ENCODE results near the gene ABCA1.
A peak's percentile ranks its signal among the peaks of the same experiment; 100 is the strongest.
"Not testable (repeated sequence)": the region's sequence is repeated elsewhere in the genome, so short reads cannot be mapped to it uniquely, and the experiment has no call there.

ABCA1 gene

GRCh38 chr9:104927216-104927911, 591 bp downstream of the ABCA1 start:
- H3K4me1 Mint-ChIP-seq (ENCODE audit: low read depth): peaks cover 27% of the 10 kb centered on the region
- H3K36me3 Mint-ChIP-seq: no peaks in the 10 kb centered on the region
- H3K9me3 Mint-ChIP-seq (ENCODE audit: low read depth): no peaks in the 10 kb centered on the region
- H3K27ac Mint-ChIP-seq: no peak overlapping the region
- peaks cover 3% of the 10 kb centered on the region for H3K27me3 Mint-ChIP-seq
- peak overlapping the region; percentile 92 for H3K4me3 Mint-ChIP-seq

- peaks cover 28% of the 10 kb centered on the region for H3K4me1 Mint-ChIP-seq (ENCODE audit: low read depth)
- peaks cover 2% of the 10 kb centered on the region for H3K27me3 Mint-ChIP-seq
- no peaks in the 10 kb centered on the region for H3K36me3 Mint-ChIP-seq
- no peak overlapping the region for H3K4me3 Mint-ChIP-seq
- no peaks in the 10 kb centered on the region for H3K9me3 Mint-ChIP-seq (ENCODE audit: low read depth)
- no peak overlapping the region for H3K27ac Mint-ChIP-seq
Measured at GRCh38 chr9:104923740-104924139, 4.2 kb downstream of the ABCA1 start.

- no peak overlapping the region for H3K4me3 Mint-ChIP-seq
- peaks cover 26% of the 10 kb centered on the region for H3K4me1 Mint-ChIP-seq (ENCODE audit: low read depth)
- no peaks in the 10 kb centered on the region for H3K36me3 Mint-ChIP-seq
- H3K27ac Mint-ChIP-seq: no peak overlapping the region
- no peaks in the 10 kb centered on the region for H3K27me3 Mint-ChIP-seq
- H3K9me3 Mint-ChIP-seq (ENCODE audit: low read depth): no peaks in the 10 kb centered on the region
Measured at GRCh38 chr9:104923289-104923688, 4.7 kb downstream of the ABCA1 start.

- H3K27ac Mint-ChIP-seq; H3K36me3 Mint-ChIP-seq; H3K4me3 Mint-ChIP-seq; H3K9me3 Mint-ChIP-seq (ENCODE audit: low read depth); H3K27me3 Mint-ChIP-seq: not testable (repeated sequence)
- peaks cover 24% of the 10 kb centered on the region for H3K4me1 Mint-ChIP-seq (ENCODE audit: low read depth)
Measured at GRCh38 chr9:104922748-104923147, 5.2 kb downstream of the ABCA1 start.

- Mint-ChIP-seq H3K4me3 (no peak overlapping the region), H3K4me1 (ENCODE audit: low read depth) (peaks cover 20% of the 10 kb centered on the region), H3K36me3 (no peaks in the 10 kb centered on the region), H3K27me3 (no peaks in the 10 kb centered on the region), H3K9me3 (ENCODE audit: low read depth) (no peaks in the 10 kb centered on the region), H3K27ac (no peak overlapping the region)
Measured at GRCh38 chr9:104921067-104921741, 6.8 kb downstream of the ABCA1 start.

GRCh38 chr9:104915753-104916152, 12.2 kb downstream of the ABCA1 start:
- Mint-ChIP-seq H3K36me3 (peaks cover 6% of the 10 kb centered on the region), H3K9me3 (ENCODE audit: low read depth) (no peaks in the 10 kb centered on the region), H3K27me3 (no peaks in the 10 kb centered on the region), H3K4me1 (ENCODE audit: low read depth) (peaks cover 9% of the 10 kb centered on the region), H3K4me3 (no peak overlapping the region), H3K27ac (no peak overlapping the region)

- Mint-ChIP-seq H3K9me3 (ENCODE audit: low read depth) (no peaks in the 10 kb centered on the region), H3K27ac (no peak overlapping the region), H3K4me1 (ENCODE audit: low read depth) (peaks cover 13% of the 10 kb centered on the region), H3K27me3 (no peaks in the 10 kb centered on the region), H3K4me3 (no peak overlapping the region), H3K36me3 (peaks cover 6% of the 10 kb centered on the region)
Measured at GRCh38 chr9:104915049-104915448, 12.9 kb downstream of the ABCA1 start.

- Mint-ChIP-seq H3K27me3 (no peaks in the 10 kb centered on the region), H3K36me3 (peaks cover 6% of the 10 kb centered on the region), H3K27ac (no peak overlapping the region), H3K4me1 (ENCODE audit: low read depth) (peaks cover 17% of the 10 kb centered on the region), H3K4me3 (no peak overlapping the region), H3K9me3 (ENCODE audit: low read depth) (no peaks in the 10 kb centered on the region)
Measured at GRCh38 chr9:104914466-104914865, 13.5 kb downstream of the ABCA1 start.

- H3K27me3 Mint-ChIP-seq: no peaks in the 10 kb centered on the region
- no peak overlapping the region for H3K4me3 Mint-ChIP-seq
- H3K9me3 Mint-ChIP-seq (ENCODE audit: low read depth): no peaks in the 10 kb centered on the region
- H3K4me1 Mint-ChIP-seq (ENCODE audit: low read depth): peaks cover 23% of the 10 kb centered on the region
- H3K27ac Mint-ChIP-seq: no peak overlapping the region
- H3K36me3 Mint-ChIP-seq: peaks cover 6% of the 10 kb centered on the region
Measured at GRCh38 chr9:104912606-104913005, 15.3 kb downstream of the ABCA1 start.

- Mint-ChIP-seq H3K27ac (no peak overlapping the region), H3K4me3 (no peak overlapping the region), H3K4me1 (ENCODE audit: low read depth) (peaks cover 23% of the 10 kb centered on the region), H3K36me3 (peaks cover 6% of the 10 kb centered on the region), H3K27me3 (no peaks in the 10 kb centered on the region), H3K9me3 (ENCODE audit: low read depth) (no peaks in the 10 kb centered on the region)
Measured at GRCh38 chr9:104911032-104911607, 16.8 kb downstream of the ABCA1 start.

- H3K9me3 Mint-ChIP-seq (ENCODE audit: low read depth): no peaks in the 10 kb centered on the region
- H3K27me3 Mint-ChIP-seq: no peaks in the 10 kb centered on the region
- H3K4me3 Mint-ChIP-seq: no peak overlapping the region
- H3K4me1 Mint-ChIP-seq (ENCODE audit: low read depth): peaks cover 17% of the 10 kb centered on the region
- H3K27ac Mint-ChIP-seq: no peak overlapping the region
- no peaks in the 10 kb centered on the region for H3K36me3 Mint-ChIP-seq
Measured at GRCh38 chr9:104907278-104907951, 20.5 kb downstream of the ABCA1 start.

GRCh38 chr9:104906441-104907277, 21.3 kb downstream of the ABCA1 start:
- Mint-ChIP-seq H3K4me1 (ENCODE audit: low read depth) (peaks cover 17% of the 10 kb centered on the region), H3K36me3 (no peaks in the 10 kb centered on the region), H3K9me3 (ENCODE audit: low read depth) (no peaks in the 10 kb centered on the region), H3K4me3 (no peak overlapping the region), H3K27ac (no peak overlapping the region), H3K27me3 (no peaks in the 10 kb centered on the region)

- no peaks in the 10 kb centered on the region for H3K36me3 Mint-ChIP-seq
- H3K27me3 Mint-ChIP-seq: no peaks in the 10 kb centered on the region
- H3K4me3 Mint-ChIP-seq: no peak overlapping the region
- H3K27ac Mint-ChIP-seq: no peak overlapping the region
- no peaks in the 10 kb centered on the region for H3K9me3 Mint-ChIP-seq (ENCODE audit: low read depth)
- peaks cover 20% of the 10 kb centered on the region for H3K4me1 Mint-ChIP-seq (ENCODE audit: low read depth)
Measured at GRCh38 chr9:104905931-104906330, 22.0 kb downstream of the ABCA1 start.

- Mint-ChIP-seq H3K9me3 (ENCODE audit: low read depth) (no peaks in the 10 kb centered on the region), H3K36me3 (no peaks in the 10 kb centered on the region), H3K4me1 (ENCODE audit: low read depth) (peaks cover 25% of the 10 kb centered on the region), H3K27ac (no peak overlapping the region), H3K27me3 (no peaks in the 10 kb centered on the region), H3K4me3 (no peak overlapping the region)
Measured at GRCh38 chr9:104905153-104905901, 22.6 kb downstream of the ABCA1 start.

Data from activated naive CD8-positive, alpha-beta T cell (primary cell).